ENCODE data around the gene TAB2. TPM values are rescaled to one million over a fixed set of nuclear protein-coding genes. Genes with fewer than 3 reads are reported as not detected.
A peak's percentile ranks its signal among the peaks of the same experiment; 100 is the strongest.

Gene TAB2
- total RNA-seq, 2 donors from 2014 or later = 25.7 to 26.2 TPM

- 21 to 28% methylated on average over 13 to 19 of the region's 19 CpGs for WGBS, 2 donors
- intact Hi-C loops (cut with DNase I) = no loop called here
- Histone ChIP-seq H3K4me3 (no peak overlapping the region), H3K36me3 (replicated peaks in 1 of 2; ENCODE audit: insufficient read depth in 1 of 2, low read depth in 2 of 2) (no peaks in the 10 kb centered on the region), H3K27me3 (no peaks in the 10 kb centered on the region), H3K4me1 (peaks cover 2% of the 10 kb centered on the region), H3K27ac (no peak overlapping the region), H3K9me3 (no peaks in the 10 kb centered on the region)
- peak; percentile 92 to 96 (median 93) for DNase-seq
- TF ChIP-seq POLR2A (IDR thresholded peaks at IDR 0.05) = no peak
- TF ChIP-seq CTCF (IDR thresholded peaks at IDR 0.05) = peak; percentile 88 to 97 (median 96)
- peak; percentile 95 for ATAC-seq
These were observed 114.6 kb downstream of the TAB2 start for GRCh38 chr6:149431905-149432775.

DNA sequence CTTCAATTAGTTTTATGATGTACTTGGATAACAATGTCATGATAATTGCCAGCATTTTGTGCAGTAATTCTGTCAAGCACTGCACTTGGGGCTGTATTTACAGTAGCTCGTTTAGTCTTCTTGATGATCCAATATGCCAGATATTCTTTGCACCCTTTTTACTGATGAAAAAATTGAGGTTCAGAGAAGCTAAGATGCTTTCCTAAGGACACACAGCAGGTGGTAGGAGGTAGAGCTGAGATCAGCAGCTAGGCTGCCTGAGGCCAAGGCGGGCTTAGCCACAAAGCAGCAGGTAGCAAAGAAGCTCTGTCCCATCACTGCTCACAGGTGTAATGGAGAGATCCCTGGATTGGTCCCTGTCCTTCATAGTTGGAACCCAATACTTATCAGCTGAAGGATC is 115.9 kb downstream of the TAB2 start:
- ATAC-seq = no peak
- Histone ChIP-seq H3K9me3 (no peaks in the 10 kb centered on the region), H3K4me3 (no peak overlapping the region), H3K36me3 (replicated peaks in 1 of 2; ENCODE audit: insufficient read depth in 1 of 2, low read depth in 2 of 2) (no peaks in the 10 kb centered on the region), H3K27me3 (no peaks in the 10 kb centered on the region), H3K4me1 (peaks cover 2% of the 10 kb centered on the region), H3K27ac (no peak overlapping the region)
- TF ChIP-seq CTCF (IDR thresholded peaks at IDR 0.05) (no peak), POLR2A (IDR thresholded peaks at IDR 0.05) (no peak)
- 63 to 84% methylated on average over 2 of the region's 2 CpGs for WGBS, 2 donors
- no peak for DNase-seq
- intact Hi-C loops (cut with DNase I) = no loop called here

GRCh38 chr6:149433881-149434280 is 116.4 kb downstream of the TAB2 start:
- H3K36me3 ChIP-seq (replicated peaks in 1 of 2; ENCODE audit: insufficient read depth in 1 of 2, low read depth in 2 of 2) = no peaks in the 10 kb centered on the region
- H3K27me3 ChIP-seq = no peaks in the 10 kb centered on the region
- H3K9me3 ChIP-seq = no peaks in the 10 kb centered on the region
- DNase-seq (no peak), ATAC-seq (no peak)
- intact Hi-C loops (cut with DNase I) = no loop called here
- TF ChIP-seq POLR2A (IDR thresholded peaks at IDR 0.05) = no peak
- no peak overlapping the region for H3K4me3 ChIP-seq
- peaks cover 2% of the 10 kb centered on the region for H3K4me1 ChIP-seq
- 49 to 55% methylated on average over 1 of the region's 1 CpG for WGBS, 2 donors
- no peak overlapping the region for H3K27ac ChIP-seq

DNA sequence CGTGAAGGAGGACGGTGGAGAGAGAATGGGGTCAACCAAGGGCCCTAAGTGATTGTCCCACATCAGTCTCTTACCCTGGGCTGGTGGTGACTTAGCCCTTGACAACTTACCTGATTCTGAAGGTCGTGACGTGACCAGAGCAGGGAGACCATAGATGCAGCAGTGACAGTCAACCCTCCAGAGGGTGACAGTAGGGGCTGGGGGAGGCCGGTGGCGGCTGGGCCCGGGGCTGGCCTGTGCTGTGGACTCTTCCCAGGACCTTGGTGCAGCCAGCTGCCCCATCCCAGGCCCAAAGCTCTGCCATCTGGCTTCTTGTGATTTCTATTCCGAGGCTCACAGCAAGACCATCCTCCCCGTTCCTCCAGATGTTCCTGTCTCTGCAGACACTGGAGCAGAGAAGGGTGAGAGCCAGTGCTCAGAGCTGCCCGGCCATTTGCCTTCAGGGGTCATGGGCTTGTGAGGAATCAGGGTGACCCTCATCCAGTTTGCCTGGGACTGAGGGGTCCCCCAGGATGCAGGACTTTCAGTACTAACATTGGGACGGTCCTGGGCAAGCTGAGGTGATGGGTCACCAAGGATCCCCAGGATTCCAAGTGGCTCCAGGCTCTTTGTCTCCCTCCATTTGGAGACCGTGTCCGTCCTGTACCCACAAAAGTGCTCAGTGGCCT is 118.5 kb downstream of the TAB2 start:
- H3K27ac ChIP-seq = no peak overlapping the region
- H3K27me3 ChIP-seq = no peaks in the 10 kb centered on the region
- H3K9me3 ChIP-seq = no peaks in the 10 kb centered on the region
- intact Hi-C loops (cut with DNase I) = no loop called here
- H3K36me3 ChIP-seq (replicated peaks in 1 of 2; ENCODE audit: insufficient read depth in 1 of 2, low read depth in 2 of 2) = no peaks in the 10 kb centered on the region
- TF ChIP-seq CTCF (IDR thresholded peaks at IDR 0.05) (no peak), POLR2A (IDR thresholded peaks at IDR 0.05) (no peak)
- 89% methylated on average over 11 to 13 of the region's 13 CpGs for WGBS, 2 donors
- DNase-seq (no peak), ATAC-seq (no peak)
- no peak overlapping the region for H3K4me3 ChIP-seq
- peaks cover 2% of the 10 kb centered on the region for H3K4me1 ChIP-seq

DNA sequence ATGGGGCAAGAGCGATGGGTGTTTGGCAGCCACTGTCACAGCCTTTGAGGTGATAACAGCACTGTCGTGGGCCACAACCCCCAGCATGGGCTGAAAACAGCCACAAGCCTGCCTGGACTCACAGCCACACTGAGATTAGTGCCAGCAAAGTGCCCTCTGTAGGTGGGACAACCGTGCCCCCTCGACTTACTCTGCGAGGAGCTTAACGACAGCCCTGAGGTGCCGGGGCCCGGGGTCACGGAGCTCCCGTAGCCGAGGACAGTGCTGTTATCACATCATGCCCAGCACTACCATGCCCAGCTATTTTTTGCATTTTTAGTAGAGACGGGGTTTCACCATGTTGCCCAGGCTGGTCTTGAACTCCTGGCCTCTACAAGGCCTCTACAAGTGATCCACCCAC is 119.1 kb downstream of the TAB2 start:
- Histone ChIP-seq H3K27ac (no peak overlapping the region), H3K4me1 (peaks cover 7% of the 10 kb centered on the region), H3K36me3 (replicated peaks in 1 of 2; ENCODE audit: insufficient read depth in 1 of 2, low read depth in 2 of 2) (no peaks in the 10 kb centered on the region), H3K27me3 (no peaks in the 10 kb centered on the region), H3K4me3 (no peak overlapping the region), H3K9me3 (no peaks in the 10 kb centered on the region)
- DNase-seq = no peak
- intact Hi-C loops (cut with DNase I) = no loop called here
- 92 to 98% methylated on average over 6 to 12 of the region's 12 CpGs for WGBS, 2 donors
- ATAC-seq = no peak
- no peak for TF ChIP-seq CTCF (IDR thresholded peaks at IDR 0.05)
- no peak for TF ChIP-seq POLR2A (IDR thresholded peaks at IDR 0.05)

Measured in body of pancreas (tissue), 4 donors.